GM18909 (cell line): ENCODE data around the gene TAF11L7.
"Not testable (repeated sequence)": the region's sequence is repeated elsewhere in the genome, so short reads cannot be mapped to it uniquely, and the experiment has no call there.

Experiments
- ATAC-seq: cut with Tn5 transposase; IDR thresholded peaks from one replicate; pipeline ENCODE4 v1.9.1; 2021; ENCODE audit warnings: mild to moderate bottlenecking; ENCODE audit not compliant: unreplicated experiment, poor library complexity

TAF11L7 gene

DNA sequence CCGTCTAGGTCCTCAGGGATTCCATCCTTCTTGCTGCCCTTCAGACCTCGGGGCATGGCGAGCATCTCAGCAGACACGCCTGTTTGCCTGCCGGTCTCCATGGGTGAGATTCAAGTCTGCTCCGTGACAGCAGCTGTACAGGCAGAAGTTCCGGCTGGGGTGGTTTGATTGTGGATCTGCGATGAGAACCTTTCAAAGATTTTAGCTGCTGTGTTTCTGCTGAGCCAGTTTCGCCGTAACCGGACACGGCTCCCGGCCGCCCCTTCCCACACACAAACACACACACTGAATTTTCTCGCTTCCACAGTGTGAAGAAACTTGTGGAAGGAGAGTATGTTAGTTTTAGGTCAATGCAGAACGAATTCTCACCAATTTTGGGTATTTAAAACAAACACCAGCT, at the start of gene TAF11L7:
TSS of gene TAF11L7 (minus strand) at position 101 of the 400 bp plus-strand sequence.
- ATAC-seq = not testable (repeated sequence)

DNA sequence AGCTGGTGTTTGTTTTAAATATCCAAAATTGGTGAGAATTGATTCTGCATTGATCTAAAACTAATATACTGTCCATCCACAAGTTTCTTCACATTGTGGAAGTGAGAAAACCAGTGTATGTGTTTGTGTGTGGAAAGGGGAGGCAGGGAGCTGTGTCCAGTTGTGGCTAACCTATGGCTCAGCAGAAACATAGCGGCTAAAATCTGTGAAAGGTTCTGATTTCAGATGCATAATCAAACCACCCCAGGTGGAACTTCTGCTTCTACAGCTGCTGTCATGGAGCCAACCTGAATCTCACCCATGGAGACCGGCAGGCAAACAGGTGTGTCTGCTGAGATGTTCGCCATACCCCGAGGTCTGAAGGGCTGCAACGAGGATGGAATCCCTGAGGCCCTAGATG, 48.6 kb upstream of the TAF11L7 start, which contains the start of gene TAF11L14:
TSS of gene TAF11L14 (plus strand) at position 301 of the 400 bp plus-strand sequence.
- no peak for ATAC-seq

DNA sequence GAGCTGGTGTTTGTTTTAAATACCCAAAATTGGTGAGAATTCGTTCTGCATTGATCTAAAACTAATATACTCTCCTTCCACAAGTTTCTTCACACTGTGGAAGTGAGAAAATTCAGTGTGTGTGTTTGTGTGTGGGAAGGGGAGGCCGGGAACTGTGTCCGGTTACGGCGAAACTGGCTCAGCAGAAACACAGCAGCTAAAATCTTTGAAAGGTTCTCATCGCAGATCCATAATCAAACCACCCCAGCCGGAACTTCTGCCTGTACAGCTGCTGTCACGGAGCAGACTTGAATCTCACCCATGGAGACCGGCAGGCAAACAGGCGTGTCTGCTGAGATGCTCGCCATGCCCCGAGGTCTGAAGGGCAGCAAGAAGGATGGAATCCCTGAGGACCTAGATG, 46.2 kb upstream of the TAF11L7 start, which contains the start of gene TAF11L13:
TSS of gene TAF11L13 (plus strand) at position 301 of the 400 bp plus-strand sequence.
- ATAC-seq = not testable (repeated sequence)

DNA sequence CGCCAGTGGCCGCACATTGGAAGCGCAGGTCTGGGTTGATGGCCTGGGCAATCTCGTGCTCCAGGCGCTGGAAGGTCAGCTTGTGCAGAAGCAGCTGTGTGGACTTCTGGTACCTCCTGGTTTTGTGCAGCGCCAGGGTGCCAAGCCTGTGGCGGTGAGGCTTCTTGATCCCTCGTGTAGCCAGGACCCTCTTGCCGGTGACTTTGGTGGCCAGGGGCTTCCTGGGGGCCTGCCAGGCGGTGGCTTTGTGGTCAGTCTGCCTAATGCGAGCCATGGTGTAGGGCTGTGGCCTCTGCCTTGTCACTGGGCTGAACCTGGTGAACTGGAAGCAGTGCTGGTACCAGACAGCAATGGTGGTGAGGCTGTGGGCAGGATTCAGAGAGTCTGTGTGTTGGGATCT, 40.1 kb upstream of the TAF11L7 start:
- no peak for ATAC-seq

DNA sequence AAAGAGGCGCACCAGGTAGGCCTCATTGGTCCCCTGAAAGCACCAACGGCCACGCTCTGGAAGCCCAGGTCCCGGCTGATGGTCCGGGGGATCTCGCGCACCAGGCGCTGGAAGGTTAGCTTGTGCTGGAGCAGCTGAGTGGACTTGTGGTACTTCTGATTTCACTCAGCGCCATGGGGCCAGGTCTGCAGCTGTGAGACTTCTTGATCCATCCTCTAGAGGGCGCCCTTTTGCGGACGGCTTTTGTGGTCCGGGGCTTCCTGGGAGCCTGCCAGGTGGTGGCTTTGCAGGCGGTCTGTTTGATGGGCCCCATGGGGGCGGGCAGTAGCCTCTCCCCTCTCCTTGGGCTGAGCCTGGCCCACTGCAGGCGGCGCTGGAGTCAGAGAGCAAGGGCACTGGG, 35.1 kb upstream of the TAF11L7 start:
- ATAC-seq = no peak

DNA sequence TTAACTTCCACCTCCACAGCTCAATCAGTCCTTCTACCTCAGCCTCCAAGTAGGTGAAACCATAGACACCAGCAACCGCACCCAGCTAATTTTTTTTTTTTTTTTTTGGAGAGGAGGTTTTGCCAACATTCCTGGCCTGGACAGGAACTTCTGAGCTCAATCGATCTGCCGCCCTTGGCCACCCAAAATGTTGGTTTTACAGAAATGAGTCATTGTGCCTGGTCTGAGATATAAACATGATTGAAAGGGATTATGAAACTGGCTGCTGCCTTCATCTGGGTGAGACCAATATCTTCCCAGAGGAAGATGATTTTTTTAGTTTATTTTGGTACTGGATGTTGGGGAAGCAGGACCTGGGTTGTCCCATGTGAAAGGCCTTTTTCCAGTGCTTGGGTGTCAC, 33.8 kb upstream of the TAF11L7 start:
- no peak for ATAC-seq

DNA sequence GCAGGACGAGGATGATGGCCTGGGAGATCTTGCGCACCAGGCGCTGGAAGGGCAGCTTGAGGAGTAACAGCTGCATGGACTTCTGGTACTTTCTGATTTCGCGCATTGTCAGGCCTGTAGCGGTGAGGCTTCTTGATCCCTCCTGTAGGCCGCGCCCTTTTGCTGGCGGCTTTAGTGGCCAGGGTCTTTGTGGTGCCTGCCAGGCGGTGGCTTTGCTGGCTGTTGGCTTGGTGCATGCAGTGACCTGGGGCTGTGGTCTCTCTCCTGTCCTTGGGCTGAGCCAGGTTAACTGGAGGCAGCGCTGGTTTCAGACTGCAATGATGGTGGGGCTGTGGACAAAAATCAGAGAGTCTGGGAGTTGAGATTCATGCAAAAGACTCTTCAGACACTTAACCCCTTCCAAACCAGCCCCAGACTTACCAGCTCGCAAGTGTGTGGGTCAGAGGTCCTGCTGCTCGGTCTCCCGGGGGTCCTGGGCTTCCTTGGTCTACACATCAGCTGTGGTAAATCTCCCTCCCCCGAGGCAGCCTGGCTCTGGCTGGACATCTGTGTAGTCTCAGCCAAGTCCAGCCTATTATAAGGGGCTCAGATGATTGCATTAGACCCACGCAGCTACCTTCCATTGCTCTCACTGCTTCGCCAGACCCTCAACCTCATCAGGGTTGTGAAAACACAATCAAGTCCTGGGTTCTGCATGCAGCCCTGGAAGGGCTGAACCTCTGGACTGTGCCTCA, 29.5 kb upstream of the TAF11L7 start:
- ATAC-seq = no peak

DNA sequence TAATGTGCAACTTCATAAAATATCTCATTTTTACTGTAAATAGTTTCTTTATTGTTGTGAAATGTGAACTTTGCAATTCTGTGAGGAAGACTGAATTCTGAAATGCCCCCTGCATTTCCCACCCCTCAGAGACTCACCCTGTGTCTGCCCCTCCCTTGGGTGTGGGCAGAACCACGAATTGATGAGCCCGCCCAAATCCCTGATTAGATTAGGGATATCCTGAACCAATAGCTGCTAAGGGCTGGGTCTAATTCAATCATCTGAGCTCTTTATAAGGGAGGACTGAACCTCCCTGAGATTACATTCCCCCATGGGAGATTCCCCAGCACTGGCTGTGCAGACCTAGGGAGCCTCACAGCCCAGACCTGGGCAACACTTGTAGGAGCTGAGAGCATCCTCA, 24.5 kb upstream of the TAF11L7 start, which contains the start of gene TAF11L12:
TSS of gene TAF11L12 (plus strand) at position 301 of the 400 bp plus-strand sequence.
- not testable (repeated sequence) for ATAC-seq

DNA sequence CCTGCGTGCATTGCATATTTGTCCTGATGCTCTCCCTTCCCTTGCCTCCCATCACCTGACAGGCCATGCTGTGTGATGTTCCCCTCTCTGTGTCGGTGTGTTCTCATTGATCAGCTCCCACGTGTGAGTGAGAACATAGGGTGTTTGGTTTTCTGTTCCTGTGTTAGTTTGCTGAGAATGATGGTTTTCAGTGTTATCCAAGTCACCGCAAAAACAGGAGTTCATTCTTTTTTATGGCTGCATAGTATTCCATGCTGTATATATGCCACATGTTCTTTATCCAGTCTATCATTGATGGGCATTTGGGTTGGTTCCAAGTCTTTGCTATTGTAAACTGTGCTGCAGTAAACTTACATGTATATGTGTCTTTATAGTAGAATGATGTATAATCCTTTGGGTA, 21.9 kb upstream of the TAF11L7 start:
- not testable (repeated sequence) for ATAC-seq

DNA sequence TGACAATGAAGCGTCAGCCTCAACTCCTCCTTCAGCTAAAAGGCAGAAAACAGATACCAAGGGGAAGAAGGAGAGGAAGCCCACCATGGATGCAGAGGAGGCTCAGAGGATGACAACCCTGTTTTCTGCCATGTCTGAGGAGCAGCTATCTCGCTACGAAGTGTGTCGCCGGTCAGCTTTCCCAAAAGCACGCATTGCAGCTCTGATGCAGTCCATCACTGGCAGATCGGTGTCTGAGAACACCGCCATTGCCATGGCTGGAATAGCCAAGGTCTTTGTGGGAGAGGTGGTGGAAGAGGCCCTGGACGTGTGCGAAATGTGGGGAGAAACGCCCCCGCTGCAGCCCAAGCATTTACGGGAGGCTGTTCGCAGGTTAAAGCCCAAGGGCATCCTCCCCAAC, 19.4 kb upstream of the TAF11L7 start:
- no peak for ATAC-seq

DNA sequence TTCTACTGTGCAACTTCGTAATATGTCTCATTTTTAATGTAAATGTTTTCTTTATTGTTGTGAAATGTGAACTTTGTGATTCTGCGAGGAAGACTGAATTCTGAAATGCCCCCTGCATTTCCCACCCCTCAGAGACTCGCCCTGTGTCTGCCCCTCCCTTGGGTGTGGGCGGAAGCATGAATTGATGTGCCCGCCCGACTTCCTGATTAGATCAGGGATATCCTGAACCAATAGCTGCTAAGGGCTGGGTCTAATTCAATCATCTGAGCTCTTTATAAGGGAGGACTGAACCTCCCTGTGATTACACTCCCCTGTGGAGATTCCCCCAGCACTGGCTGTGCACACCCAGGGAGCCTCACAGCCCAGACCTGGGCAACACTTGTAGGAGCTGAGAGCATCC, 18.3 kb upstream of the TAF11L7 start, which contains the start of gene TAF11L11:
TSS of gene TAF11L11 (plus strand) at position 304 of the 400 bp plus-strand sequence.
- not testable (repeated sequence) for ATAC-seq

DNA sequence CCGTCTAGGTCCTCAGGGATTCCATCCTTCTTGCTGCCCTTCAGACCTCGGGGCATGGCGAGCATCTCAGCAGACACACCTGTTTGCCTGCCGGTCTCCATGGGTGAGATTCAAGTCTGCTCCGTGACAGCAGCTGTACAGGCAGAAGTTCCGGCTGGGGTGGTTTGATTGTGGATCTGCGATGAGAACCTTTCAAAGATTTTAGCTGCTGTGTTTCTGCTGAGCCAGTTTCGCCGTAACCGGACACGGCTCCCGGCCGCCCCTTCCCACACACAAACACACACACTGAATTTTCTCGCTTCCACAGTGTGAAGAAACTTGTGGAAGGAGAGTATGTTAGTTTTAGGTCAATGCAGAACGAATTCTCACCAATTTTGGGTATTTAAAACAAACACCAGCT, 12.2 kb upstream of the TAF11L7 start, which contains the start of gene TAF11L10:
TSS of gene TAF11L10 (minus strand) at position 101 of the 400 bp plus-strand sequence.
- not testable (repeated sequence) for ATAC-seq

DNA sequence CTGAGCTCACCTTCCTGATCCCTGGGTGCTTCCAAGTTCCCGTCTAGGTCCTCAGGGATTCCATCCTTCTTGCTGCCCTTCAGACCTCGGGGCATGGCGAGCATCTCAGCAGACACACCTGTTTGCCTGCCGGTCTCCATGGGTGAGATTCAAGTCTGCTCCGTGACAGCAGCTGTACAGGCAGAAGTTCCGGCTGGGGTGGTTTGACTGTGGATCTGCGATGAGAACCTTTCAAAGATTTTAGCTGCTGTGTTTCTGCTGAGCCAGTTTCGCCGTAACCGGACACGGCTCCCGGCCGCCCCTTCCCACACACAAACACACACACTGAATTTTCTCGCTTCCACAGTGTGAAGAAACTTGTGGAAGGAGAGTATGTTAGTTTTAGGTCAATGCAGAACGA, 8.7 kb upstream of the TAF11L7 start, which contains the start of gene TAF11L9:
TSS of gene TAF11L9 (minus strand) at position 140 of the 400 bp plus-strand sequence.
- not testable (repeated sequence) for ATAC-seq

DNA sequence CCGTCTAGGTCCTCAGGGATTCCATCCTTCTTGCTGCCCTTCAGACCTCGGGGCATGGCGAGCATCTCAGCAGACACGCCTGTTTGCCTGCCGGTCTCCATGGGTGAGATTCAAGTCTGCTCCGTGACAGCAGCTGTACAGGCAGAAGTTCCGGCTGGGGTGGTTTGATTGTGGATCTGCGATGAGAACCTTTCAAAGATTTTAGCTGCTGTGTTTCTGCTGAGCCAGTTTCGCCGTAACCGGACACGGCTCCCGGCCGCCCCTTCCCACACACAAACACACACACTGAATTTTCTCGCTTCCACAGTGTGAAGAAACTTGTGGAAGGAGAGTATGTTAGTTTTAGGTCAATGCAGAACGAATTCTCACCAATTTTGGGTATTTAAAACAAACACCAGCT, 5.3 kb upstream of the TAF11L7 start, which contains the start of gene TAF11L8:
TSS of gene TAF11L8 (minus strand) at position 101 of the 400 bp plus-strand sequence.
- not testable (repeated sequence) for ATAC-seq
